Kidney tubule cell (primary cell): Measurements from ENCODE around the gene KIAA1217.

Source experiments
- DNase-seq: peaks from one replicate; pipeline ENCODE4 v3.0.0-alpha.2; 2018; ENCODE audit warnings: low spot score

The KIAA1217 gene

GRCh38 chr10:24502006-24502405 is 293.1 kb downstream of the KIAA1217 start:
- DNase-seq, result no peak

- no peak for DNase-seq
Measured at GRCh38 chr10:24502801-24503460, 294.0 kb downstream of the KIAA1217 start.

- peak; percentile 61 for DNase-seq
Measured at GRCh38 chr10:24503461-24504320, 294.8 kb downstream of the KIAA1217 start.

- no peak for DNase-seq
Measured at GRCh38 chr10:24505759-24506158, 296.8 kb downstream of the KIAA1217 start.

- DNase-seq, result peak; percentile 16
Measured at GRCh38 chr10:24513155-24513554, 304.2 kb downstream of the KIAA1217 start.

GRCh38 chr10:24515481-24515880 is 306.5 kb downstream of the KIAA1217 start:
- no peak for DNase-seq

- no peak for DNase-seq
Measured at GRCh38 chr10:24518411-24518810, 309.5 kb downstream of the KIAA1217 start.

- DNase-seq, result peak; percentile 58
Measured at GRCh38 chr10:24518981-24519597, 310.2 kb downstream of the KIAA1217 start.

- DNase-seq, result no peak
Measured at GRCh38 chr10:24519950-24520349, 311.0 kb downstream of the KIAA1217 start.

GRCh38 chr10:24524314-24524713 is 315.4 kb downstream of the KIAA1217 start:
- no peak for DNase-seq

- DNase-seq, result no peak
Measured at GRCh38 chr10:24526085-24526649, 317.2 kb downstream of the KIAA1217 start.

GRCh38 chr10:24528946-24529345 is 320.0 kb downstream of the KIAA1217 start:
- DNase-seq, result no peak

- DNase-seq, result no peak
Measured at GRCh38 chr10:24531439-24531838, 322.5 kb downstream of the KIAA1217 start.

- DNase-seq, result no peak
Measured at GRCh38 chr10:24533981-24534380, 325.0 kb downstream of the KIAA1217 start.

GRCh38 chr10:24536636-24537035 is 327.7 kb downstream of the KIAA1217 start:
- no peak for DNase-seq

- DNase-seq, result no peak
Measured at GRCh38 chr10:24541239-24541753, 332.4 kb downstream of the KIAA1217 start.

GRCh38 chr10:24542314-24543270 is 333.7 kb downstream of the KIAA1217 start:
- no peak for DNase-seq

- no peak for DNase-seq
Measured at GRCh38 chr10:24544776-24545175, 335.8 kb downstream of the KIAA1217 start.

- DNase-seq, result no peak
Measured at GRCh38 chr10:24545585-24545984, 336.6 kb downstream of the KIAA1217 start.

GRCh38 chr10:24550680-24551079 is 341.7 kb downstream of the KIAA1217 start:
- DNase-seq, result no peak

- no peak for DNase-seq
Measured at GRCh38 chr10:24551161-24551560, 342.2 kb downstream of the KIAA1217 start.
